GM23248 (cell line): Measurements from ENCODE around the gene SYNDIG1.

ENCODE experiments used
- EZH2 ChIP-seq: fragments of 200-600 bp; sonication (generic); IDR thresholded peaks from 2 replicates; pipeline ENCODE4 v1.6.1; 2018; ENCODE audit warnings: antibody characterized with exemption, mild to moderate bottlenecking; ENCODE audit not compliant: insufficient read depth, poor library complexity, severe bottlenecking
- EZH2phosphoT487 ChIP-seq: fragments of 200-600 bp; sonication (generic); IDR thresholded peaks from 2 replicates; pipeline ENCODE4 v1.6.1; 2018; ENCODE audit warnings: antibody characterized with exemption, moderate library complexity, mild to moderate bottlenecking, low read depth; ENCODE audit not compliant: insufficient read depth

- no peak for TF ChIP-seq EZH2
- TF ChIP-seq EZH2phosphoT487 = no peak
Measured at GRCh38 chr20:24576447-24576846, 107.0 kb downstream of the SYNDIG1 start.
